GM19438 (cell line): ENCODE results near the gene PTS.
A peak's percentile ranks its signal among the peaks of the same experiment; 100 is the strongest.
"Not testable (repeated sequence)": the region's sequence is repeated elsewhere in the genome, so short reads cannot be mapped to it uniquely, and the experiment has no call there.

Experiments used
- ATAC-seq: cut with Tn5 transposase; IDR thresholded peaks from one replicate; pipeline ENCODE4 v1.9.1; 2021; ENCODE audit warnings: low read depth; ENCODE audit not compliant: unreplicated experiment

PTS gene

DNA sequence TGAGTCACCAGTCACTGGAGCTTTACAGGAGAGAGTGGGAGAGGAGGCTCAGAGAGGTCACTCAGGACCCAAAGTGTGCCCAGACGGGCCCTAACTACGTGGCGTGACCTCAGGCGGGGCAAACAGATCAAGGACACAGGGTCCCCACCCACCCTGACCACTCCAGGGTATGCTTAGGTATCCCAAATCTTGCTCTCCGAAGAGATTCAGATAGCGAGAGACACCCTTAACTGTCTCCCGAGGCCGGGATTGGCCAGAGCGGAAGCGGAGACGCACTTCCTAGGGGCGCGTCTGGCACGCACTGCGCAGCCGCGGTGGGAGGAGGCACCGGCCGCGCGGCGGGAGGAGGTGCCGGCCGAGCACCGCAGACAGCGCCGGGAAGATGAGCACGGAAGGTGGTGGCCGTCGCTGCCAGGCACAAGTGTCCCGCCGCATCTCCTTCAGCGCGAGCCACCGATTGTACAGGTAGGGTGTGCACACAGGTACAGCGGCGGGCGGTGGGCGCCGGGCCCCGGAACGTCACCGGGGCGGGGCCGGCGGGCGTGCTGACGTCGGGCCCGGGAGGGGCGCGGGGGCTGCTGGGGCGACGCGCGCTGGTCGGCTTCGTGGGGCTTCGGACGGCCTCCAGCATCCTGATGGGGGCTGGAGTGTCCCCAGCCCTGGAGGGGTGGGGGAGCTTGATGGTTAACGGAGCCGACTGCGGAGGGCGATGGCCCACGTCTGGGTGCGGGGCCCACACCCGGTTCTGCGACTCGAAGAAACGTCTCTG, at the start of gene PTS:
TSS of gene PTS (plus strand) at position 367 of the 769 bp plus-strand sequence. CDS start at position 383, 16 bp downstream.
- ATAC-seq: peak; percentile 97

DNA sequence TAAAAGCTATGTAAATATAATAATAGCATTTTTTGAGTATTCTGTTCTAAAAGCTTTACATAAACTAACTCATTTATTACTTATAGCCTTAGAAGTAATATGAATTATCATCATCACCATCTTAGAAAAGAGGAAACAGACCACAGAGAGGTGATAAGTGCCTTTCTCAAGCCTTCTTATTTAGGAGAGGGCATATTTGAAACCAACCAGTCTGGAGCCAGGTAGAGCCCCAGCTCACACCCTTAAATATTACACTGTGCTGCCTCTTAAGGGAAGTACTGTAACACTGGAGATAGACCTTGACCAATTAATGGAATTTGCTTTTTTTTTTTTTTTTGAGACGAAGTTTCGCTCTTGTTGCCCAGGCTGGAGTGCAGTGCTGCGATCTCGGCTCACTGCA, 48.6 kb upstream of the PTS start:
- no peak for ATAC-seq

DNA sequence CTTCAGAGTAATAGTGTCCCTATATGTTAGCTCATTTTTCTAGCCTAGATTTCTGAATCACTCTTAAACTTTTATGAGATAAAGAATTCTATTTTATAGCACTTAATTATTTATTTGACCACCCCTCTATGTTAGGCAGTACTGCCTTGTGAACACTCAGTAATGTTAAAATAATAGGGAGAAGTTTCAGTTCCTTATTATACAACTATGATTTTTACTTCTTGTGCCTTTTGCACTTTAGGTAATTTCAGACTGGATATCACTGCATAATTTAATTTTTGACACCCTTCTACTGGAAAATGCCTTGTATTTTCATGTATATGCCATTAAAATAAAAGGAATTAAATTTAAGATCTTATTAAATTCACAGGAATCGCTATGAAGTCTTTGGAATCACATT, 47.8 kb upstream of the PTS start:
- no peak for ATAC-seq

DNA sequence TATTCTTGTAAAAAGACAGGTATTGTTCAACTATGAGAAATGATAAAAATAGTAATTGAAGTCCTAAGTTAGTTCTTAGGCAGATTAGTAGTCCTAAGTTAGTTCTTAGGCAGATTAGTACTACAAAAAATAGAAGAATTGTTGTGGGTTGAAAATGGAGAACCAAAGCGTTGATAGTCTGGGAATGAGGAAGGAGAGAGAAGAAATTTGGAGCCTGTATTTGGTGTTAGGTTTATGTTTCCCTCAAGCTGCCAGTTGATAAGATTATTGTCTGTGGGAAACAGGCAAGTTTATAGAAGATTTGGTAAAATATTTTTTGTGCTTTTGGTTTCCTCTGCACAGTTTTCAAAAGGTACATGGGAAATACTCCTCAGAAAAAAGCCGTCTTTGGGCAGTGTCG, 47.3 kb upstream of the PTS start:
- ATAC-seq: no peak

DNA sequence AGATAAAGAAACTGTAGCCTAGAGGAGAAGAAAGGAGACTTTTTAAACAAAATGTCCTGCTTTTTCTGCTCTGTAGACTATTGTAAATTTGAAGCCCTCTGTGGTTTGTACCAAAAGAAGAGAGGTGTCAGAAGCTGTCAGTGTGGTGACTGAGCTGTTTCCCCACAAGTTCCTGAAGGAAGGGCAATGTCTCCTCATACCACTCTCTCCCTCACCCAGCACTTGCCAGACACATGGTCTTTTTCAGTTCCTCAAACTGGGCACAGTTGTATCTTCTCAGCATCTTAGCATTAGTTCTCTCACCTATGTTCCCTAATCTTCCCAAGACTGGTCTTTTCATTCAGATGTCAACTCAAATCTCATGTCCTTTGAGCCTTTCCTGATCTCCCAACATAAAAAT, 46.6 kb upstream of the PTS start:
- ATAC-seq: peak; percentile 64

DNA sequence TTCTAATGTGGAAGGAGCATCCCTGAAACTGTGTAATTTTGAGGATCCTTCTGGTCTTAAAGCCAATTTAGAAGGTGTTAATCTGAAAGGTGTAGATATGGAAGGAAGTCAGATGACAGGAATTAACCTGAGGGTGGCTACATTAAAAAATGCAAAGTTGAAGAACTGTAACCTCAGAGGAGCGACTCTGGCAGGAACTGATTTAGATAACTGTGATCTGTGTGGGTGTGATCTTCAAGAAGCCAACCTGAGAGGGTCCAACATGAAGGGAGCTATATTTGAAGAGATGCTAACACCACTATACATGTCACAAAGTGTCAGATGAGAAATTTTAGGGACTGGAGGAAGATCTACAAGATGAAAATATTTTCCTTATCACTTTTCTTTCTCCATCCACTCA, 43.4 kb upstream of the PTS start:
- no peak for ATAC-seq

DNA sequence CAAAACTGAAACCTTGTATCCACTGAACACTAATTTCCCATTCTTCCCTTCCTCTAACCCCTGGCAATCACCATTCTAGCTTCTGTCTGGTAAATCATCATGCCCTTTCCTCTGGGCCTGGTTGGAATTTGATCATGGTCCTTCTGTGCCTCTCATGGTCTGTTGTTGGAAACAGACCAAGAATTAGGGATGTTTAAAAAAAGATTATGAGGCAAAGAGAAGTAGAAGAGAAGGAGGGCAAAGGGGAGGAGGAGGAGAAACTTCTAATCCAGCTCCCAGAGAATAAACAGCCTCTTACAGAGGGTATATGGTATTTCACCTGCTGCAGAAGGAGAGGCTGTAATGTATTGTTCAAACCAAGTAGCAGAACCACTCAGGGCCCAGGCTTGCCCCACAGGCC, 40.3 kb upstream of the PTS start:
- ATAC-seq: no peak

DNA sequence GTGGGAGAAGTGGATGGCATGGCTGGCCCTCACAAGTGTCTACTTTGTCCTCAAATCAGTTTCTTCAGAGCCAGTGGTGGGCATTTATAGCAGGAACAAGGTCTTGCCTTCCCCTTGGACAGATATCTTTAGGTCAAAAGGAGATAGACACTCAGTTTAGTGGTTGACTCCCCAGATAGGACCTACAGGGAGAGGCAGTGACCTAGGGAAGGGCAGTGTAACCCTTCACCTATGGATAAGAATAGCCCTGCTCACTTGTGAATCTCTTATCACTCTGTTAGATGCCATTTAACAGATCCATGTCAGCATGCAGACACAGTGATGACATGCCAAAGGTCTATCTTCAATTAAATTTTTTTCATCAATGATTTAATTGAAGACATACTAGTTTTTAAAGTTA, 39.9 kb upstream of the PTS start:
- ATAC-seq: no peak

DNA sequence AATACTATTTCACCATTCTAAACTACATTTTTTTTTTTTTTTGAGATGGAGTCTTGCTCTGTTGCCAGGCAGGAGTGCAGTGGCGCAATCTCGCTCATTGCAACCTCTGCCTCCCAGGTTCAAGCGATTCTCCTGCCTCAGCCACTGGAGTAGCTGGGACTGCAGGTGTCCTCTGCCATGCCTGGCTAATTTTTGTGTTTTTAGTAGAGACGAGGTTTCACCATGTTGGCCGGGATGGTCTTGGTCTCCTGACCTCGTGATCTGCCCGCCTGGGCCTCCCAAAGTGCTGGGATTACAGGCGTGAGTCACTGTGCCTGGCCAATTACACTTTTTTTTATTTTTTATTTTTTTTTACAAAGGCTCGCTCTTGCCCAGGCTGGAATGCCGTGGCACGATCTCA, 31.1 kb upstream of the PTS start:
- ATAC-seq: not testable (repeated sequence)

DNA sequence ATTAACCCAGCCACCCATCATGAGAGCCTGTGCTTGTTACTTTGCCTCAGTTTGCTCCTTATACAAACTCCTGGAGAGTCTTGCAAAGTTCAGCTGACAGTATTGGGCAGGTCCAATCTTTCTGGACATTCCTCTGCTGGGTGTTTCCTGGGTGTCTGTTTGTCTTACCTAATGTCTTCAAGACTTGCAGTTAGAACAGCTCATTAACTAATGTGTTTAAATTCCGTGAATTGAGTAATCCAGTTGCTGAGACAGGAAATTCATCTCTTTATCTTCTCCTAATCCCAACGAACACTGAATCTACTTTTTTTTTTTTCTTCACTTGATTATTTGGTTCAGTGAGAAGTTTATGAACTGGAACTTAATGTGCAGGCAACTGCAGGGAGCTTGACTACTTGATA, 30.3 kb upstream of the PTS start:
- ATAC-seq: no peak

DNA sequence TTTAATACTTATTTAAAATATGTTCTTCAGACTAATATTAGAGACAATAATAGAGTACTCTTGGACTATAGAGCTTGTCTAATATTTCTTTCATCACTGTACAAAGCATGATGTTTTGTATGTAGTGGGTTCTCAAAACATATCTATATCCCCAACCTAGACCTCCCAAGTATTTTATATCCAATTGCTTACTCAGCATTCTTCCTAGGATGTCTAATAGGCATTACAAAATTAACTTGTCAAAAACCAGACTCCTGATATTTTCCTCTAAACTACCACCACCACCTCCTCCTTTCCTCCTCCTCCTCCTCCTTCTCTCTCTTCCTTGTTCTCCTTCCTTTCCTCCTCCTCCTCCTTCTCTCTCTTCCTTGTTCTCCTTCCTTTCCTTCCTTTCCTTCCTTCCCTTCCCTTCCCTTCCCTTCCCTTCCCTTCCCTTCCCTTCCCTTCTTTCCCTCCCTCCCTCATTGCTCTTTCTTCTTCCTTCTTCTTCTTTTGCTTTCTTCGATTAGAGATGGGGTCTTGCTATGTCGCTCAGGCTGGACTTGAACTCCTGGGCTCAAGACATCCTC, 29.6 kb upstream of the PTS start:
- ATAC-seq: no peak

DNA sequence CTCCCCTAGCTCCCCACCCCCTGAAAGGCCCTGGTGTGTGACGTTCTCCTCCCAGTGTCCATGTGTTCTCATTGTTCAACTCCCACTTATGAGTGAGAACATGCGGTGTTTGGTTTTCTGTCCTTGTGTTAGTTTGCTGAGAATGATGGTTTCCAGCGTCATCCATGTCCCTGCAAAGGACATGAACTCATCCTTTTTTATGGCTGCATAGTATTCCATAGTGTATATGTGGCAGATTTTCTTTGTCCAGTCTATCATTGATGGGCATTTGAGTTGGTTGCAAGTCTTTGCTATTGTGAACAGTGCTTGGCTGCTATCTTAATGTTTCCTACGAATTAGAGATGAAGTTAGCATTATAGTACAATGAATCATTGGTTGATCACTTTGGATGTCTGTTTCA, 27.1 kb upstream of the PTS start:
- not testable (repeated sequence) for ATAC-seq

DNA sequence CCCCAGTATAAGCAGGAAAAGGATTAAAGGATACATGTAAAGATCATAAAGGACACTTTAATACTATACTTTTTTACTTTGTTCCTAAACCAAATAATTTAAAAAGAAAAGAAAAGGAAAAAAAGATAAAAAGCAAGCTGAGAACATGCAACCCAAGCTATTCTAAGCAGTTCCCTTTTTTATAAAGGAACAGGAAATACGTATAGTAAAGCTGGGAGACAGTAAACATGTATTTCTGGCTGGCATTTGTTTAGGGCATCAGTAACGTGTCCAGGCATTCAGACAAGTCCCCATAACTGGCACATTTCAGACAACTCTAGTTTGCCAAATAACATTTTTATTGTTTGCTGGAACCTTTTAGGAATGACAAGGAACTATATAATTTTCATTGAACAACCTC, 26.0 kb upstream of the PTS start:
- ATAC-seq: no peak

DNA sequence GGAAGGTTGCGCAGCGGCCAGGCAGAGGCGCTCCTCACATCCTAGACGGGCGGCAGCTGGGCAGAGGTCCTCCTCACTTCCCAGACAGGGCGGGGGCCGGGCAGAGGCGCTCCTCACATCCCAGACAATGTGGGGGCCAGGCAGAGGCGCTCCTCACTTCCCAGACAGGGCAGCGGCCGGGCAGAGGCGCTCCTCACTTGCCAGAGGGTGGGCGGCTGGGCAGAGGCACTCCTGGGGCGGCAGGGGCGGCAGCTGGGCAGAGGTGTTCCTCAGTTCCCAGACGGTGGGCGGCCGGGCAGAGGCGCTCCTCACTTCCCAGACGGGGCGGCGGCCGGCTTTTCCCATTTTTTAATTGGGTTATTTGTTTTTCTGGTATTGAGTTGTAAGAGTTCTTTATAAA, 20.2 kb upstream of the PTS start:
- ATAC-seq: no peak

DNA sequence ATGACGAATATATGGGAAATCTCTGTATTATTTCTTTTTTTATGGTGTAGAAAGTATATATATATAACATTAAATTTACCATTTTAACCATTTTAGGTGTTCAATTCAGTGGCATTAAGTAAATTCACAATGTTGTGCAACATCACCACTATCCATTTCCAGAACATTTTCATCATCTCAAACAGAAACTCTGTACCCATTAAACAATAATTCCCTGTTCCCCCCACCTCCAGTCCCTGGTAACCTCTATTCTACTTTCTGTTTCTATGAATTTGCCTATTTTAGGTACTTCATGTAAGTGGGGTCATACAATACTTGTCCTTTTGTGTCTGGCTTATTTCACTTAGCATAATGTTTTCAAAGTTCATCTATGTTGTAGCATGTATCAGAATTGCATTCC, 15.3 kb upstream of the PTS start:
- no peak for ATAC-seq

DNA sequence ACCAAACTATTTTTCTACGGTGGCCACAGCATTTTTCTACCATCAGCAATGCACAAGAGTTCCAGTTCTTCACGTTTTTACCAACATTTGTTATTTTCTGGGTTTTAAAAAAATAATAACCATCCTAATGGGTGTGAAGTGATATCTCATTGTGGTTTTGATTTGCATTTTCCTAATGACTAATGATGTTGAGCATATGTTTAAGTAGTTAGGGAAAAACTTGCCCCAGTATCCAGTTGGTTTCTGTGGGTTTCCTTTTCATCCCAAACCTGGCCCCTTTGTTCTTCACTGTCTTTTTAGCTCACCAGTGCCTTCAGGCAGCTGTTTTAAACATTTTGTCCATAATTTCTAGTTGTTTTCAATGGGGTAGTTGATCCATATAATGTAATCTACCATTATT, 14.7 kb upstream of the PTS start:
- no peak for ATAC-seq

DNA sequence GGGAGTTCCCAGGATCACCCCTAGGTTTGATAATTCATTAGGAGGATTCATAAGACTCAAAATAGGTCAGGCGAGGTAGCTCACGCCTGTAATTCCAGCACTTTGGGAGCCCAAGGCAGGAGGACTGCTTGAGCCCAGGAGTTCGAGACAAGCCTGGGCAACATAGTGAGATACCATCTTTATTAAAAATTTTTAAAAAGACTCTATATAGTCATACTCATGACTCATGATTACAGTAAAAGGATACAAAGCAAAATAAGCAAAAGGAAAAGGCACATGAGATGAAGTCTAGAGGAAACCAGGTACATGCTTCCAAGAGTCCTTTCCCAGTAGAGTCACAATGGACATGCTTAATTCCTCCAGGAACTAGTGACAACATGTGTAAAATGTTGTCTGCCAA, 13.9 kb upstream of the PTS start:
- no peak for ATAC-seq

DNA sequence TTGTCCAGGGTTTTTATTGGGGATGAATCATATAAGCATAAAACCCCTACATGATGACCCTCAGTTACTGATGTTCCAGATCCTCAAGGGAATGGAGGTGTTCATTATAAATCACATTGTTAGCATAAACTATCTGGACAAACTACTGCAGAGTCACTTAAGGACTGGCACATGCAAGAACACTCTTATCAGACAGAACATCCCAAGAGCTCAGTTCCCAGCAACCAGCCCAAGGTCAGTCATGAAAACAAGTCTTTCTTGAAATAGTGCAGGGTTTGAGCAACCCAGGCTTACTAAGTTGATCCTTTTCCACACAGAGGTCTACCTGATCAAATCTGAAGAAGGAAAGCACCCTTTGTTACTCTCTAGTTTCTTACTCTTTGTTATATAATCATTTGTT, 13.5 kb upstream of the PTS start:
- no peak for ATAC-seq

DNA sequence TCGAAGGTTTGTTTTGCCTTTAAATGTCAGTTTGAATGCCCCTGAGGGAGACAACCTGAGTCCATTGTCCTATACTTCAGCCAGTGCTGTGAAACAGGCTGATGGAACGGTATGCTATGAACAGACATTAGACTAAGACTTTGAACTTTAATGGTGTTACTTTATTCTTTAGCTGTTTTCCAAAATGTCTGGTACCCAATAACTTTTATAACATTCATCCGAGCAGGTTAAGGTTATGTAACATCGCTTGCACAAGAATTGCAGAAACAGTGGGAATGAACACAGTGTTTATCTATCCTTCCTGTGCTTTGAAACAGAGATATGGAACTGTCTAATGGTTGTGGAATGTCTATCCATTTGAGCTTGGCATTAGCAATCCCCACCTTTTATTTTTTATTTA, 12.5 kb upstream of the PTS start:
- no peak for ATAC-seq

DNA sequence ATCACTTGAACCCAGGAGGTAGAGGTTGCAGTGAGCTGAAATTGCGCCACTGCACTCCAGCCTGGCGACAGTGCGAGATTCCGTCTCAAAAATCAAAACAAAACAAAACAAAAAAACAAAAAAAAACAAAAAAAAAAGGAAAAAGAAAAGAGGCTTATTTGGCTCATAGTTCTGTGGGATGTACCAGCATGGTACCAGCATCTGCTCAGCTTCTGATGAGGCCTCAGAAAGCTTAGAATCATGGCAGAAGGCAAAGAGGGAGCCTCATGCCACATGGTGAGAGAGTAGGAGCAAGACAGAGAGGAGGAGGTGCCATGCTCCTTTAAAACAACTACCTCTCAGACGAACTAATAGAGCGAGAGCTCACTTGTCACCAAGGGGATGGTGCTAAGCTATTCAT, 10.6 kb upstream of the PTS start:
- ATAC-seq: no peak

DNA sequence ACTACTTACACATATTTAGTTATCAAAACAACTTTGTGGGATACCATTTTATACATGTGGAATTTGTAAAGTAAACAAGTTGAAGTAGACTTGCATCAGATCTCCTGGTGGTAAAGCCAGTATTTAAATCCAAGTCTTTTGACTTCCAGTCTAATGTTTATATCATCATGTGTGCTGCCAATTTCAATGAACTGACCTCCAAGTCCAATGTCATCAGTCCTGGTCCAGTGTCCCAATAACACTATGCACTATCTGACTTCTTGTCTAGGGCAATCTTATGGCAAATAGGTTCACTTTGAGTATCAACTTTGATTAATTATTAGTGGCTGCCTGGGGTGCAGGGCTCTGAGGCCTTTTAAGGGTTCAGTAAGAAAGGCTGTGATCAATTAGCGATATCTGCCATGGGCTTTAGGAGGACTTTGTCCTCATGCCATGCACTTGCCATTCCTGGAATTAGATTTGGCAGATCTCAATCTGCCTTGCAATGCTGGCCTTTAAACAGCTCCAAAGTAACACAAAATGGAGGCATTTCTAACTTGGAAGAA, 9.6 kb upstream of the PTS start:
- no peak for ATAC-seq

DNA sequence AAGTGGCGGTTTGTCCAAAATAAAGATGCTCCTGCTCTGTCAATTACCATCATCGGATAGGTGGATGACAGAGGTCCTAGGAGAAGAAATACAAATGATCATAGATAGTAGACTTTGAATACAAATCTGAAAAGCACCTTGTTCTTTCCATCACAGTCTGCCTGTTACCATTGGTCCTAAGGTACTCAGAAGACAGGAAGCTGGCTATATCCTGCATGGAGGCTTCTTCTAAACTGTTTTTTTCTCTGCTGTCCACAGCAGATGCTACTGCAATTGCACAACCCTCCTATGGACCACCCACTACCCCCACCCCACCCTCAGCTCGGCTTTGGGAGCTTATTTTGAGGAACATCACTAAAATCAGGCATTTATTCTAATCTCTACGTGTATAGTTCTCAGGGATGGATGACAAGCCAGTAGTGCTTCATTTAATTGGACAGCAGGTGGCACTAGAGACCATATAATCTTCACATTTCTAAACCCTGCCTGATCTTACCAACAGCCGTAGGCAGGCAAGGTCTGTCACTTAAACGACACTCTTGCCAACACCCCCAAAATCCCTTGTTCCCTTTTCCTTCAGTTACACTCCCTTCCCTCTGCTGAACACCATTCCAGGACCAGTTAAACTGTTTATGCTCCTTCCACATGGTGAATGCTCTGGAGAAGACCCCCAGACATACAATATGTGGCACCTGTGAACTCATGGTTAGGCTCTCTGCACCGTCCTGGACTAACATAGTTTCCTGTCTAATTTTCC, 6.6 kb upstream of the PTS start:
- peak; percentile 94 for ATAC-seq
